Neural progenitor cell (in vitro differentiated cells): ENCODE measurements around the gene CD300C.

Experiments used
- CTCF ChIP-seq: fragments of 200-600 bp; sonication (generic); IDR thresholded peaks from 2 replicates; pipeline ENCODE4 v1.5.1; 2017; ENCODE audit warnings: antibody characterized with exemption, mild to moderate bottlenecking
- EZH2 ChIP-seq: fragments of 200-600 bp; sonication (generic); IDR thresholded peaks from 2 replicates; pipeline ENCODE4 v1.6.1; 2017; ENCODE audit warnings: antibody characterized with exemption, mild to moderate bottlenecking, moderate library complexity
- EZH2phosphoT487 ChIP-seq: fragments of 200-600 bp; sonication (generic); IDR thresholded peaks from 2 replicates; pipeline ENCODE4 v1.6.1; 2017; ENCODE audit warnings: antibody characterized with exemption

GRCh38 chr17:74543891-74544760, 1.8 kb downstream of the CD300C start:
- no peak for TF ChIP-seq CTCF
- TF ChIP-seq EZH2phosphoT487 = no peak
- TF ChIP-seq EZH2 = no peak
